ENCODE data around the gene NLRP1. TPM values are rescaled to one million over a fixed set of nuclear protein-coding genes. Genes with fewer than 3 reads are reported as not detected.

Gene NLRP1
- total RNA-seq, 4 donors from 2014 or later: 7.6 to 21.8 (median 13.7) TPM

GRCh38 chr17:5486206-5487124, 97.8 kb downstream of the NLRP1 start, which contains the start of gene MIS12:
TSS of gene MIS12 (plus strand) at chr17:5486566. CDS start at chr17:5488863, 2,297 bp downstream.
- Histone ChIP-seq H3K4me1 (peaks cover 14 to 30% (median 21%) of the 10 kb centered on the region in 4 donors), H3K36me3 (peaks cover 0 to 39% (median 15%) of the 10 kb centered on the region in 4 donors)
- intact Hi-C loops (cut with DNase I; ENCODE audit: low total_unique reads): no loop called here

GRCh38 chr17:5485270-5486205, 98.8 kb downstream of the NLRP1 start, which contains the start of gene DERL2:
TSS of gene DERL2 (minus strand) at chr17:5486178. CDS start at chr17:5486161, 17 bp downstream.
- WGBS, 2 donors (ENCODE audit: low coverage in 1 of 2): 6 to 16% methylated on average over 9 to 29 of the region's 29 CpGs
- intact Hi-C loops (cut with DNase I; ENCODE audit: low total_unique reads): no loop called here
- H3K27me3 ChIP-seq: no peaks in the 10 kb centered on the region
- H3K9me3 ChIP-seq: no peaks in the 10 kb centered on the region
- DNase-seq: no peak
- in situ Hi-C loops (cut with MboI; ENCODE audit: low pct_ligation_motif_present in 1 of 4, low pct_unique_long_range_greater_than_20kb in 1 of 4, low sequenced_read_pairs in 3 of 4): no loop called here
- H3K36me3 ChIP-seq: peaks cover 0 to 46% (median 15%) of the 10 kb centered on the region in 4 donors
- H3K4me1 ChIP-seq: peaks cover 14 to 30% (median 21%) of the 10 kb centered on the region in 4 donors
- TF ChIP-seq POLR2AphosphoS5 (IDR thresholded peaks at IDR 0.05): peak in 2 of 3 donors; percentile 25 to 39
- no peak for TF ChIP-seq POLR2A (IDR thresholded peaks at IDR 0.05)
- peak within 1 kb of the TSS; percentile 98 to 99 (median 98) for H3K27ac ChIP-seq
- H3K4me3 ChIP-seq: peak within 1 kb of the TSS; percentile 85 to 100 (median 92)

More at GRCh38 chr17:5486206-5487124, 97.8 kb downstream of the NLRP1 start, which contains the start of gene MIS12:
- Histone ChIP-seq H3K4me3 (peak within 1 kb of the TSS; percentile 85 to 100 (median 92)), H3K27me3 (no peaks in the 10 kb centered on the region), H3K9me3 (no peaks in the 10 kb centered on the region), H3K27ac (peak within 1 kb of the TSS; percentile 98 to 99 (median 98))
- in situ Hi-C loops (cut with MboI; ENCODE audit: low pct_ligation_motif_present in 1 of 4, low pct_unique_long_range_greater_than_20kb in 1 of 4, low sequenced_read_pairs in 3 of 4): no loop called here
- WGBS, 2 donors (ENCODE audit: low coverage in 1 of 2): 0% methylated on average over 1 to 64 of the region's 77 CpGs
- peak; percentile 98 for DNase-seq
- TF ChIP-seq EP300 (IDR thresholded peaks at IDR 0.05; ENCODE audit: low read depth): no peak
- no peak for TF ChIP-seq CTCF (IDR thresholded peaks at IDR 0.05)
- peak; percentile 80 for TF ChIP-seq POLR2A (IDR thresholded peaks at IDR 0.05)
- TF ChIP-seq POLR2AphosphoS5 (IDR thresholded peaks at IDR 0.05): peak; percentile 75 to 92 (median 81)

- Histone ChIP-seq H3K9me3 (no peaks in the 10 kb centered on the region), H3K4me1 (peaks cover 7 to 14% (median 10%) of the 10 kb centered on the region in 4 donors), H3K27ac (no peak overlapping the region), H3K27me3 (no peaks in the 10 kb centered on the region), H3K36me3 (peaks cover 0 to 60% (median 25%) of the 10 kb centered on the region in 4 donors), H3K4me3 (no peak overlapping the region)
- DNase-seq: no peak
- in situ Hi-C loops (cut with MboI; ENCODE audit: low pct_ligation_motif_present in 1 of 4, low pct_unique_long_range_greater_than_20kb in 1 of 4, low sequenced_read_pairs in 3 of 4) (no loop called here), intact Hi-C loops (cut with DNase I; ENCODE audit: low total_unique reads) (no loop called here)
- WGBS, 2 donors (ENCODE audit: low coverage in 1 of 2): 89 to 97% methylated on average over 4 of the region's 4 CpGs
- TF ChIP-seq POLR2AphosphoS5 (IDR thresholded peaks at IDR 0.05) (no peak), CTCF (IDR thresholded peaks at IDR 0.05) (no peak), EP300 (IDR thresholded peaks at IDR 0.05; ENCODE audit: low read depth) (no peak), POLR2A (IDR thresholded peaks at IDR 0.05) (no peak)
Measured at GRCh38 chr17:5481451-5481850, 102.9 kb downstream of the NLRP1 start.

- Histone ChIP-seq H3K4me1 (peaks cover 7 to 14% (median 10%) of the 10 kb centered on the region in 4 donors), H3K27ac (no peak overlapping the region), H3K9me3 (no peaks in the 10 kb centered on the region), H3K27me3 (no peaks in the 10 kb centered on the region), H3K4me3 (no peak overlapping the region), H3K36me3 (peaks cover 0 to 60% (median 25%) of the 10 kb centered on the region in 4 donors)
- intact Hi-C loops (cut with DNase I; ENCODE audit: low total_unique reads) (no loop called here), in situ Hi-C loops (cut with MboI; ENCODE audit: low pct_ligation_motif_present in 1 of 4, low pct_unique_long_range_greater_than_20kb in 1 of 4, low sequenced_read_pairs in 3 of 4) (no loop called here)
- DNase-seq: no peak
- TF ChIP-seq POLR2AphosphoS5 (IDR thresholded peaks at IDR 0.05) (no peak), CTCF (IDR thresholded peaks at IDR 0.05) (no peak), POLR2A (IDR thresholded peaks at IDR 0.05) (no peak), EP300 (IDR thresholded peaks at IDR 0.05; ENCODE audit: low read depth) (no peak)
- WGBS, 2 donors (ENCODE audit: low coverage in 1 of 2): 84 to 88% methylated on average over 6 of the region's 6 CpGs
Measured at GRCh38 chr17:5480962-5481361, 103.3 kb downstream of the NLRP1 start.
